Spleen (tissue), 11 donors: ENCODE data around the gene CCNA2. TPM values are rescaled to one million over a fixed set of nuclear protein-coding genes. Genes with fewer than 3 reads are reported as not detected.

Experiments used
- DNase-seq: peaks from one replicate; pipeline ENCODE4 v3.0.0-alpha.2; 2020
- H3K27ac ChIP-seq, 8 donors: fragments of 200-600 bp; sonication (generic) in 7 of 8; 1 replicate in 4 of 8; 2 replicates in 4 of 8; pipeline versions ENCODE4 v1.5.0 to v1.8.0; 2016 to 2021; ENCODE audit warnings: inconsistent platforms in 4 of 8, mild to moderate bottlenecking in 4 of 8, moderate library complexity in 1 of 8
- H3K27me3 ChIP-seq, 7 donors: fragments of 200-600 bp; sonication (generic) in 6 of 7; replicated peaks in 1 of 7; 1 replicate in 4 of 7; 2 replicates in 3 of 7; pipeline versions ENCODE4 v1.5.0 to v1.8.0; 2016 to 2021; ENCODE audit warnings: inconsistent platforms in 3 of 7, mild to moderate bottlenecking in 1 of 7
- H3K36me3 ChIP-seq, 6 donors: fragments of 200-600 bp; sonication (generic) in 5 of 6; 1 replicate in 4 of 6; 2 replicates in 2 of 6; pipeline versions ENCODE4 v1.5.0 to v1.8.0; 2016 to 2021; ENCODE audit warnings: inconsistent platforms in 2 of 6
- H3K4me1 ChIP-seq, 6 donors: fragments of 200-600 bp; sonication (generic) in 5 of 6; 1 replicate in 3 of 6; 2 replicates in 3 of 6; pipeline versions ENCODE4 v1.5.0 to v1.8.0; 2016 to 2021; ENCODE audit warnings: inconsistent platforms in 3 of 6
- H3K4me3 ChIP-seq, 8 donors: fragments of 200-600 bp; sonication (generic) in 7 of 8; 1 replicate in 4 of 8; 2 replicates in 4 of 8; pipeline versions ENCODE4 v1.5.0 to v1.8.0; 2016 to 2021; ENCODE audit warnings: inconsistent platforms in 4 of 8, mild to moderate bottlenecking in 4 of 8, moderate library complexity in 2 of 8
- H3K9me3 ChIP-seq, 8 donors: fragments of 200-600 bp; sonication (generic) in 7 of 8; 1 replicate in 4 of 8; 2 replicates in 4 of 8; pipeline versions ENCODE4 v1.5.0 to v1.8.0; 2016 to 2021; ENCODE audit warnings: inconsistent platforms in 4 of 8
- CTCF ChIP-seq, 11 experiments: fragments of 200-600 bp in 7 of 11; fragments of 450-650 bp in 4 of 11; sonication (generic) in 4 of 11; IDR thresholded peaks in 8 of 11; conservative IDR thresholded peaks in 3 of 11; 1 replicate in 7 of 11; 2 replicates in 4 of 11; pipeline versions ENCODE4 v1.4.0 to v1.8.0; 2016 to 2021; ENCODE audit warnings: antibody characterized with exemption in 11 of 11, inconsistent platforms in 4 of 11, mild to moderate bottlenecking in 1 of 11
- POLR2A ChIP-seq, 3 donors: fragments of 450-650 bp; IDR thresholded peaks; one replicate each; pipeline ENCODE4 v1.5.1; 2017; ENCODE audit warnings: antibody characterized with exemption in 3 of 3, mild to moderate bottlenecking in 1 of 3
- POLR2AphosphoS5 ChIP-seq, 3 donors: sonication (generic); formaldehyde crosslinking; IDR thresholded peaks; one replicate each; pipeline ENCODE4 v1.5.1; 2017; ENCODE audit warnings: antibody characterized with exemption in 3 of 3
- WGBS, 5 donors: extraction: QIAGEN DNeasy Blood & Tissue Kit in 3 of 5; methylation state at CpG; one replicate each; pipeline versions ENCODE4 v1.1.5 to v1.1.7; 2013 to 2018; 5-methylcytosine and 5-hydroxymethylcytosine counted together
- intact Hi-C: fragments of 100-400 bp; cut with DNase I; formaldehyde crosslinking; loops from one replicate; pipeline ENCODE4 v1.15.0; 2023; ENCODE audit warnings: low total_unique reads
- polyA plus RNA-seq, 3 donors: library from polyadenylated mRNA; stranded (reverse); fragments of 200-250 nt; gene quantifications; one replicate each; pipeline ENCODE4 v1.2.1, GENCODE V29; 2013
- total RNA-seq, 7 donors: library from RNA; depleted of rRNA in 3 of 7; stranded (reverse); fragments of >200 nt in 3 of 7; fragmentation: NEBNext Ultra II Directional in 4 of 7; extraction: Animal tissue kit (Norgen Biotek cat#: 25700) in 4 of 7; gene quantifications; one replicate each; pipeline versions ENCODE4 v1.1.0 to v1.2.1, GENCODE V29; 2016 to 2021
- donor health status: healthy with polysubstance abuse.
- donor health status: DM: no; HTN: no; CAD: no; lungs with moderate emphysema.
- donor health status: DM: no; HTN: no; CAD: no.
- donor health status: Bipolar disorder and iron deficiency.
- donor health status: healthy.
- donor health status: DM: no; HTN: no; CAD: no.
- donor health status: DM: yes; HTN: yes; CAD: no.

CCNA2 gene
- total and polyA plus RNA-seq, 10 donors = 2.1 to 10.9 (median 5.9) TPM

GRCh38 chr4:121773883-121774282, 49.8 kb downstream of the CCNA2 start:
- intact Hi-C loops = no loop called here
- peaks cover 0 to 14% (median 0%) of the 10 kb centered on the region in 7 donors for H3K27me3 ChIP-seq
- no peak overlapping the region for H3K4me3 ChIP-seq
- H3K27ac ChIP-seq = no peak overlapping the region
- TF ChIP-seq POLR2A (IDR thresholded peaks at IDR 0.05) = no peak
- no peak for TF ChIP-seq CTCF (IDR thresholded peaks at IDR 0.05 in 8 of 11, conservative IDR thresholded peaks at IDR 0.05 in 3 of 11)
- no peak for TF ChIP-seq POLR2AphosphoS5 (IDR thresholded peaks at IDR 0.05)
- no peaks in the 10 kb centered on the region for H3K9me3 ChIP-seq
- 88 to 97% (median 91%) methylated on average over 1 of the region's 1 CpG for WGBS, 5 donors
- no peak for DNase-seq
- no peaks in the 10 kb centered on the region for H3K4me1 ChIP-seq
- H3K36me3 ChIP-seq = no peaks in the 10 kb centered on the region

GRCh38 chr4:121771869-121772268, 51.8 kb downstream of the CCNA2 start:
- TF ChIP-seq POLR2AphosphoS5 (IDR thresholded peaks at IDR 0.05) (no peak), POLR2A (IDR thresholded peaks at IDR 0.05) (no peak), CTCF (IDR thresholded peaks at IDR 0.05 in 8 of 11, conservative IDR thresholded peaks at IDR 0.05 in 3 of 11) (no peak)
- H3K27ac ChIP-seq = no peak overlapping the region
- H3K27me3 ChIP-seq = peaks cover 0 to 19% (median 0%) of the 10 kb centered on the region in 7 donors
- DNase-seq = no peak
- no peaks in the 10 kb centered on the region for H3K4me1 ChIP-seq
- no peak overlapping the region for H3K4me3 ChIP-seq
- WGBS, 5 donors = 92 to 95% (median 92%) methylated on average over 1 of the region's 1 CpG
- no peaks in the 10 kb centered on the region for H3K9me3 ChIP-seq
- H3K36me3 ChIP-seq = no peaks in the 10 kb centered on the region
- intact Hi-C loops = no loop called here

- intact Hi-C loops = no loop called here
- no peaks in the 10 kb centered on the region for H3K36me3 ChIP-seq
- H3K4me1 ChIP-seq = peaks cover 4 to 12% (median 10%) of the 10 kb centered on the region in 6 donors
- H3K27me3 ChIP-seq = peaks cover 0 to 40% (median 15%) of the 10 kb centered on the region in 7 donors
- H3K4me3 ChIP-seq = no peak overlapping the region
- no peak overlapping the region for H3K27ac ChIP-seq
- DNase-seq = no peak
- TF ChIP-seq CTCF (IDR thresholded peaks at IDR 0.05 in 8 of 11, conservative IDR thresholded peaks at IDR 0.05 in 3 of 11) (no peak), POLR2AphosphoS5 (IDR thresholded peaks at IDR 0.05) (no peak), POLR2A (IDR thresholded peaks at IDR 0.05) (no peak)
- 89 to 96% (median 95%) methylated on average over 2 of the region's 2 CpGs for WGBS, 5 donors
- no peaks in the 10 kb centered on the region for H3K9me3 ChIP-seq
Observed at GRCh38 chr4:121769341-121769740, 54.3 kb downstream of the CCNA2 start.

GRCh38 chr4:121767166-121767565, 56.5 kb downstream of the CCNA2 start:
- no peak for DNase-seq
- Histone ChIP-seq H3K27ac (no peak overlapping the region), H3K27me3 (peaks cover 0 to 53% (median 23%) of the 10 kb centered on the region in 7 donors), H3K4me3 (no peak overlapping the region), H3K36me3 (no peaks in the 10 kb centered on the region), H3K4me1 (peaks cover 4 to 17% (median 12%) of the 10 kb centered on the region in 6 donors), H3K9me3 (no peaks in the 10 kb centered on the region)
- TF ChIP-seq CTCF (IDR thresholded peaks at IDR 0.05 in 8 of 11, conservative IDR thresholded peaks at IDR 0.05 in 3 of 11) = no peak
- no peak for TF ChIP-seq POLR2A (IDR thresholded peaks at IDR 0.05)
- no peak for TF ChIP-seq POLR2AphosphoS5 (IDR thresholded peaks at IDR 0.05)
- 85 to 94% (median 88%) methylated on average over 4 of the region's 4 CpGs for WGBS, 5 donors
- intact Hi-C loops = no loop called here

Other genes with a start within 250 kb of the CCNA2 start
- gene ANXA5, start 126.9 kb downstream of the CCNA2 start, total RNA-seq = 100 to 1,000 TPM; 189 to 269 (median 231) TPM
- 100 to 1,000 TPM; 118 to 220 (median 175) TPM for gene ANXA5, start 126.9 kb downstream of the CCNA2 start, polyA plus RNA-seq
- 1 to 10 TPM in 1 of 7 donors, under 1 TPM in 2, not detected in 4; 0.32 to 1.5 (median 0.52) TPM for gene SMIM43, start 58.7 kb downstream of the CCNA2 start, total RNA-seq
- under 1 TPM; 0.13 to 0.35 (median 0.29) TPM for gene SMIM43, start 58.7 kb downstream of the CCNA2 start, polyA plus RNA-seq
- gene EXOSC9, start 22.6 kb downstream of the CCNA2 start, total RNA-seq = 10 to 100 TPM; 20.6 to 41.5 (median 24.3) TPM
- gene EXOSC9, start 22.6 kb downstream of the CCNA2 start, polyA plus RNA-seq = 10 to 100 TPM; 21.2 to 26.3 (median 21.9) TPM
- gene BBS7, start 46.6 kb upstream of the CCNA2 start, total RNA-seq = 10 to 100 TPM; 10.8 to 19.7 (median 11.5) TPM
- gene BBS7, start 46.6 kb upstream of the CCNA2 start, polyA plus RNA-seq = 1 to 10 TPM; 3.1 to 4.4 (median 4.3) TPM
- gene TRPC3, start 128.2 kb upstream of the CCNA2 start, total RNA-seq = under 1 TPM; 0.18 to 0.83 (median 0.40) TPM
- under 1 TPM; 0.04 to 0.11 (median 0.06) TPM for gene TRPC3, start 128.2 kb upstream of the CCNA2 start, polyA plus RNA-seq